ENCODE results near the gene SPATS2L.

GRCh38 chr2:200428961-200429665 lies 122.6 kb downstream of the SPATS2L start:
- TF ChIP-seq POLR2AphosphoS5 (IDR thresholded peaks at IDR 0.05), result no peak
- TF ChIP-seq CTCF (IDR thresholded peaks at IDR 0.05), result no peak
- no peak for TF ChIP-seq EP300 (IDR thresholded peaks at IDR 0.05)
